ENCODE data around the gene PAX5.

- TF ChIP-seq, protein P1, sequence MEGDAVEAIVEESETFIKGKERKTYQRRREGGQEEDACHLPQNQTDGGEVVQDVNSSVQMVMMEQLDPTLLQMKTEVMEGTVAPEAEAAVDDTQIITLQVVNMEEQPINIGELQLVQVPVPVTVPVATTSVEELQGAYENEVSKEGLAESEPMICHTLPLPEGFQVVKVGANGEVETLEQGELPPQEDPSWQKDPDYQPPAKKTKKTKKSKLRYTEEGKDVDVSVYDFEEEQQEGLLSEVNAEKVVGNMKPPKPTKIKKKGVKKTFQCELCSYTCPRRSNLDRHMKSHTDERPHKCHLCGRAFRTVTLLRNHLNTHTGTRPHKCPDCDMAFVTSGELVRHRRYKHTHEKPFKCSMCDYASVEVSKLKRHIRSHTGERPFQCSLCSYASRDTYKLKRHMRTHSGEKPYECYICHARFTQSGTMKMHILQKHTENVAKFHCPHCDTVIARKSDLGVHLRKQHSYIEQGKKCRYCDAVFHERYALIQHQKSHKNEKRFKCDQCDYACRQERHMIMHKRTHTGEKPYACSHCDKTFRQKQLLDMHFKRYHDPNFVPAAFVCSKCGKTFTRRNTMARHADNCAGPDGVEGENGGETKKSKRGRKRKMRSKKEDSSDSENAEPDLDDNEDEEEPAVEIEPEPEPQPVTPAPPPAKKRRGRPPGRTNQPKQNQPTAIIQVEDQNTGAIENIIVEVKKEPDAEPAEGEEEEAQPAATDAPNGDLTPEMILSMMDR (IDR thresholded peaks at IDR 0.05) = no peak
- no peak for TF ChIP-seq POLR2A (IDR thresholded peaks at IDR 0.05)
Observed at GRCh38 chr9:36842560-36843530, 191.2 kb downstream of the PAX5 start.
